Measurements from ENCODE around the gene PLPP7.
"Not testable (repeated sequence)": the region's sequence is repeated elsewhere in the genome, so short reads cannot be mapped to it uniquely, and the experiment has no call there.

Gene PLPP7

DNA sequence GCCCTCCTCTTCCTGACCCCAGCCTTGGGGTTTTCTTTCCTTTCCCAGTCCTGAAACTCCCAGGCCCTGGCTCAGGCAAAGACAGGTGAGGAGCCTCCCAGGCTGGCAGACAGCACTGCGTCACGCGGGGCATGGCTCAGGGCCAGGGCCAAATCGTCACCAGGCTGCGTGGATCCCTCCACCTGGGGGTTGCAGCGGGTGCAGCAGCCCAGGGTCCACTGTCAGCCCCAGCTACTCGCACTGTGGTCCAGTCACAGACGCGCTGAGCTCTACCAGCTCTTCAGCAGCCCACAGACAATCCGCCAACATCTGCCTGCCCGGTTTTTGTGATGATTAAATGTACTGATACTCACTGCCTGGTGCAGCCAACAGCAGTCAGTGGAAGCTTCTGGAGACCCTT is 25.3 kb upstream of the PLPP7 start:
- no peak for DNase-seq (ENCODE audit: low read depth, low spot score)

DNA sequence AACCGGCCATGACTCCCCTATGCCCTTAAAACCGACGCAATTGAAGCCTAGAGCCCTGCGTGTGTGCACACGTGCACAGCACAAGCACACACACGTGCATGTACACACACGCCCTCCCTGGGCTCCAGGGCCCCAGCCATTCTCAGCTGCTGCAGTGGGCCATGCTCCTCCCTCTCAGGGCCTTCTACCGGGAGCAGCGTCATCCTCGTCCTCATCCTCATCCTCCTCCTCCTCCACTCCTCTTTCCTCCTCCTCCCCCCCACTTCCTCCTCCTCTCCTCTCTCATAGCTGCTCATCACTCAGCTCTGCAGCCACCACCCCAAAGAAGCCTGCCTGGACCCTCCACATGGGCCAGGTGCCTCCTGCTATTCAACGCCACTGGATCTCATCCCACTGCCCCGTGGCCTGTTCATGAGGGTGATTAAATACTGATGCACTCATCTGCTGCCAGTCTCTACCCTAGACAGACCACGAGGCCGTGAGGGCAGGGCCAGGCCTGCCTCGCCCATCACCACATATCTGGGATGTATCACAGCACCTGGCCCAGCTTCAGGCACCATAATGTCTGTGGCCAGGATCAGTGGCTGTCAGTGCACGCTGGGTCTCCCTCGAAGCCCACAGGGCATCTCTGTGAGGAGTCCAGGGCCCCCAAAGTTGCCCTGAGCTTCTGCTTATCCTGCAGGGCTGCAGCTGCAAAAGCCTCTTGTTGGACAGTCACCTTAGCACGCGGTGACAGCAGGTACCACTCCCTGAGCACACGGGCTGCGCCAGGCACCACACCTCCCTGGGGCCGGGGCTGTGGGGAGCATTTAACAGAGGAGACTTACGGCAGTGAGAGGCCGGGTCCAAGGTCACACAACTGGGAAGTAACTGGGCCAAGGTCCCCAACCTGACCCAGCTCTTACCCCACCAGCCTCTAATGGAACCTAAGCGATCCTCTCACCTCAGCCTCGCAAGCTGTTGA is 23.0 kb upstream of the PLPP7 start:
- H3K4me3 ChIP-seq (ENCODE audit: low read length), result no peak overlapping the region
- no peak for DNase-seq (ENCODE audit: low read depth, low spot score)

More for the DNA sequence above, 25.3 kb upstream of the PLPP7 start:
- H3K4me3 ChIP-seq (ENCODE audit: low read length), result no peak overlapping the region

DNA sequence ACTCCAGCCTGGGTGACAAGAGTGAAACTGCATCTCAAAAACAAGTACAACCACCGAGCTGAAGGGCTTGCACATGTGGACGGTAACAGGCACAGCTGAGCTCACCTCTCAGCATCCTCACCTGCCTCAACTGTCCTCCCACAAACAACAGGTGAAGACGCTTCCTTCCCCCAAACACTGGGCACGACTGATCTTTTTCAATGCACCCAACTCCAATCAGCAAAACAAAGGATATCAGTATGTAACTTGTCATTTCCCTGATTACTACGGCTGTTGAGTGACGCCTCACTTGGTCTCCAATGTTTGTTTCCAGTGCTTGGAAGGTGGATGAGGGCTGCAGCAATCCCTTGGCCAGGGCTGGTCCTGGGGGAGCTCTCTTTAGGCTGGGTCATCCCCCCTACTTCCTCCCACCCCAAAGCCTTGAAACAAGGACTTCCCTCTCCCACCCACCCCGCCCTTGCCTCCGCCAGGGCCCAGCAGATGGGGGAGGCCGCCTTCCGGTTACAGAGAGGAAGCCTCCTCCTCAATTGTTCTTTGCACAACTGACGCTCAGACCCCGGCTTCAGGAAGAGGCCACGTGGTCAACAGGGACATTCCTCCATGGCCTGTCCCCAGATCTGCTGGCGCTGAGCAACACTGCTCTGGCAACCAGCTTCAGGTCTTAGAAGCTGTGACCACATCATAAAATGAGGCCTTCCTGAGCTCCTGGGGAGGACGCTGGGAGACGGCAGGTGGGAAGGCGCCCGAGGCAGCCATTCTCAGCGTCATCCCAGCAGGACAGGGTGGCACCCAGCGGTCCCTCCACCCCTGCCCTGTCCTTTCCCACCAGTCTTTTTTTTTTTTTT is 19.1 kb upstream of the PLPP7 start:
- peak; percentile 49 for DNase-seq (ENCODE audit: low read depth, low spot score)

DNA sequence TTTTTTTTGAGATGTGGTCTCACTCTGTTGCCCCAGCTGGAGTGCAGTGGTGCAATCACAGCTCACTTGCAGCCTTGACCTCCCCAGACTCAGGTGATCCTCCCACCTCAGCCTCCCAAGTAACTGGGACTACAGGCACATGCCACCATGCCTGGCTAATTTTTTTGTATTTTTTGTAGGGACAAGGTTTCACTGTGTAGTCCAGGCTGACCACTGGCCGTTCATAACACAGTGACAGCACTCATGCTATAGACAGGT is 18.6 kb upstream of the PLPP7 start:
- peak overlapping the region; percentile 40 for H3K4me3 ChIP-seq (ENCODE audit: low read length)
- DNase-seq (ENCODE audit: low read depth, low spot score), result not testable (repeated sequence)

More for the DNA sequence above, 19.1 kb upstream of the PLPP7 start:
- peak overlapping the region; percentile 40 for H3K4me3 ChIP-seq (ENCODE audit: low read length)

DNA sequence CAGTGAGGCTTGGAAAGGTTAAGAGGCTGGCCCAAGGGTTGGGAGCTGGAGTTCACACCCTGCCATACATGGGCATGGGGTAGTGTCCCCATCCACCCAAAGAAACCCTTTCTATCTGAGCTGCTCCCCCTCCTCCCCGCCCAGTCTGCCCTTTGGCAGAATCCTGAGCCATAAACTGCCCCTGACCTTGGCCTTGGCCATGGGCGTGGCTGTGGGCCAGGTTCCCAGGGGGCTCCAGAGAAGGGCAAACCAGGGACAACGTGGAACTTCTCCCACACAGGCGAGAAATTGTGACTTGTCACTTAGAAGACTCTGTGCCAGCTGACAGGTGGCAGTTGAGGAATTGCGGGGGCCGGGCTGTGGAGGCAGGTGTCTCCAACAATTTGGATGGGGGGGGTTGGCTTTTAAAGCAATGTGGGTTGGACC is 18.0 kb upstream of the PLPP7 start:
- no peak for DNase-seq (ENCODE audit: low read depth, low spot score)
- H3K4me3 ChIP-seq (ENCODE audit: low read length), result no peak overlapping the region

DNA sequence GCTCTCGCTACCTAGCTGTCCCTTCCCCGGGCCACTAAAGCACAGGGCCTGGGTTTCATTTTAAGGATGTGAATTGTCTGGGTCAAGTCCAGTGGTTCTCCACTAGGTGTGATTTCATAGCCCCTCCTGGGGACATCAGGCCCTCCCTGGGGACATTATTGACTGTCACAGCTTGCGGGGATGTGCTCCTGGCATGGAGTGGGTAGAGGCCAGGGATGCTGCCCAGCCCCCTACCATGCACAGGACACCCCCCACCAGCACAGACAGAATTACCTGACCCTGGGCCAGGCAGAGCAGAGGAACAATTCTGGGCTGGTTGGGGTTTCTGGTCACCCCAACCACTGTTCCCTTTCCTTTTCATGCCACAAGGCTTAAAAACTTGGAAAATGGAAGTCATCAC is 17.3 kb upstream of the PLPP7 start:
- no peak overlapping the region for H3K4me3 ChIP-seq (ENCODE audit: low read length)
- no peak for DNase-seq (ENCODE audit: low read depth, low spot score)

DNA sequence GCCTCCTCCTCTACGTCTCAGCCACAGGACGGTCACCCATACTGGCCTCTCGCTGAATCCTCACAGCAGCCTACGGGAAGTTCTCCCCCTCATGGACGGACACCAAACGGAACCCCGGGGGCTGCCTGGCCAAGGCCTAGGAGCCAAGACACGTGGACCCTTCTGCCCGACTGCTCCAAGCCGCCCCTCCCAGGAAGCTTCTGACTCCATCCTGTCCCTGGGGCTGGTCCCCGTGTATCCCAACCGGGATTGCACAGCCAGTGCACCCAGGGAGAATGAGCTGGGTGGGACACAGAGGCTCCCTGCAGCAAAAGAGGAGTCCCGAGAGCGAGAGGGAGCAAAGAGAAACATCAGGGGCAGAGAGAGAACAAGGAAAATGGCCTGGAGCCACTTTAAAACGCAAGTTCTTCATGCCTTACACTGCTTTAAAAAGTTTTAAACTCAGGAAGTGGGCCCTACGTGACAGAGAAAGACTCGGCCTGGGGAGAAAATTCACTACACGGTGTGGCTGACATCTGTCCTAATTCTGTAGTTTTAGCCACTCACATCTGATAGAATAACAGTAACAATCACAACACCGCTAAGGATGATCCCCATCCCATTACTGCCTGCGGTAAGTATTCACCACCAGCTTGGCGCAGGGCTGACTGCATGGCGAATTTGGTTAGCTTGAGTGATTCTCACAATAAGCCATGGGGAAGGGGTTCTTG is 16.2 kb upstream of the PLPP7 start:
- no peak overlapping the region for H3K4me3 ChIP-seq (ENCODE audit: low read length)
- no peak for DNase-seq (ENCODE audit: low read depth, low spot score)

DNA sequence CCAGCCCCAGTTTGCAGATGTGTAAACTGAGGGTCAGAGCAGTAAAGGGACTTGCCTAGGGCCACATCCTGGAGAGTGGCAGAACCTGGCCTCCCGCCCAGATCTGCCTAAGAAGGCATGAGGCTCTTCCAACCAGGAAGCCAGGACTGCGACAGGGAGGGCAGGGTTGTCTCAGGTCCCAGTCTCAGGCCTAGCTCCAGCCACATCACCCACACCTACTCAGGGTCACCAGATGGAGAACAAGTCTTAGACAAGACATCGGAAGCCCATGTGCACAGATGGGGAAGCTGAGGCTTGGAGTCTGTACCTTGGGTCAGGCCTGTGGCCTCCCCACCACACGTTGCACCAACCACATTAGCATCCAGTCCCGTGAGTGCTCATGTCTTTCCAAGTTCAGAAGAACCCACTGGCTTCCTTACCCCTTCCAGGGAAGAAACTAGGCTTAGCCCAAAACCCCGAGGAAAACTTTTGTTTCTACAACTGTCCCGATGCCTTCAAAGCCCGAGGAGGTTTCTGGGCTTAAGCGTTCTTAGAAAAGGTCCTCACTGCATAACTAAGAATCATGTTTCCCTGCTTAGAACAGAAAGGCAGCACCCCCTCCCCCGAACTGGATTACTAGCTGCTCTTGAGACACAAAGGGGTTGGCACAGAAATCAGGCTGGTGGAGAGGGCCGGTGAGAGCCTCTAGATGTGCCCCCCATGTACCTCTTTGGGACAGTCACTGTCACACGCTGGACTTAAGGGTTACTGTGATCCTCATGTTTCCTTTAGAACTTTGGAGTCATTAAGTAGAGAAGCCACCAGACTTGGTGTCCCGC is 15.5 kb upstream of the PLPP7 start:
- no peak for DNase-seq (ENCODE audit: low read depth, low spot score)
- H3K4me3 ChIP-seq (ENCODE audit: low read length), result no peak overlapping the region

DNA sequence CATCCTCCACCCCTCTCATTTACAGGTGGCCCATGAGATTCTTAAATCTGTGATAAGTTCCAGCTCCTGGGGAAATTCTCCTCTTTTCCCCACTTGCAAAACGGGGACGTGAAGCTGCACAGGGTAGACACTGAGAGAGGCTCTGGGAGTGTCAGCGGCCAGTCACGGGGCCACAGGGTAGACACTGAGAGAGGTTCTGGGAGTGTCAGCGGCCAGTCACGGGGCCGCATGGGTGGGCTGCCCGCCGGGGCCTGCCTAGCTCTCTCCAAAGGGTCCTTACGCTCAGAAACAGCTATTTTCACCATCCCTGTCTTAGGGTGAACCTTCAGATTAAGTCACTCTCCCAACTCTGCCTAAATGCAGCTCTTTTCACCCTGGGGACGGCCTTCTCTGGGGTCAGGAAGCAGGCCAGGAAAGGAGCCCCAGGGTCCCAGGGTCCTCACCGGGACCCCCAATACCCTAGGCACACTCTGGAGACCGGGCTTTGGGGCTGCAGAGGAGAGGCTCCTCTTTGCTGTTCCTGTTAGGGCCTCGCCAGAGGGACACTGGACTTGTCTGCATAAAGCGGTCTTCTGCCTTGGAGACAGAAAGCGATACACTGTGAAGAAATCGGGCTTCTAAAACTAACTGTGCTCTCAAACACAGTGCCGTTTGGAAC is 14.7 kb upstream of the PLPP7 start:
- no peak for DNase-seq (ENCODE audit: low read depth, low spot score)
- H3K4me3 ChIP-seq (ENCODE audit: low read length), result no peak overlapping the region

DNA sequence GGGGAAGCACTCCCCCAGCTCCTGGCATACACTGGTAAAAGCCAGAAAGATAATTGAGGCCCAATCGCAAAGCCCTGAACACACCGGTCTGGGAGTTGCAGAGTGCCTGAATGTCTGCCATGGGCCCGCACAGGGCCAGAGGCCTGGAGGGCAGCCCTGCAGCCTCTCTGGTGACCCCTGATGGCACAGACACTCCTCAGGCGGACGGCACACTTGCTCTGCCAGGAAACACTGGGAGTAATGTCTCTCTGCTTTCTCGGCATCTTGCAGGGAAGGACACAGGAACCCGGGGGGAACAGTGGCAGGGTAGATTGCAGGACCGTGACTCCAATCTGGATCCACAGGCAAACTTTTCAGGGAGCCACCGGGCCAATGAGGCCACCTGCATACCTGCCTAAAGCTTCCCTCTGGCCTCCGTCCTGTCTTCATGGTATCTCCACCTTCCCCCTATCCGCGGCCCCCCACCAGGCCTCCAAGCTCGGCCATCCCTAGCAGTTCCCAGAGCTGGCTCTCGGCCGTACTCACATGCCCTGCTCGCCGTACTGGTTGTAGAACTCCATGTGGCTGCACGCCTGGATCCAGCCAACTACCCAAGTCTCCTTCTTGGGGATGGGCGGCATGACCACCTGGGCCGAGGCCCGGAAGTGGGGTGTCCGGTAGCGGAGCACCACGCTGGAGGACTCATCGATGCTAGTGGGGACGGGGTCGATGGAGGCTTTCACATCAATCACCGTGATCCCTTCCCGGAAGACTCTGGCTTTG is 14.0 kb upstream of the PLPP7 start:
- no peak for DNase-seq (ENCODE audit: low read depth, low spot score)
- no peak overlapping the region for H3K4me3 ChIP-seq (ENCODE audit: low read length)

DNA sequence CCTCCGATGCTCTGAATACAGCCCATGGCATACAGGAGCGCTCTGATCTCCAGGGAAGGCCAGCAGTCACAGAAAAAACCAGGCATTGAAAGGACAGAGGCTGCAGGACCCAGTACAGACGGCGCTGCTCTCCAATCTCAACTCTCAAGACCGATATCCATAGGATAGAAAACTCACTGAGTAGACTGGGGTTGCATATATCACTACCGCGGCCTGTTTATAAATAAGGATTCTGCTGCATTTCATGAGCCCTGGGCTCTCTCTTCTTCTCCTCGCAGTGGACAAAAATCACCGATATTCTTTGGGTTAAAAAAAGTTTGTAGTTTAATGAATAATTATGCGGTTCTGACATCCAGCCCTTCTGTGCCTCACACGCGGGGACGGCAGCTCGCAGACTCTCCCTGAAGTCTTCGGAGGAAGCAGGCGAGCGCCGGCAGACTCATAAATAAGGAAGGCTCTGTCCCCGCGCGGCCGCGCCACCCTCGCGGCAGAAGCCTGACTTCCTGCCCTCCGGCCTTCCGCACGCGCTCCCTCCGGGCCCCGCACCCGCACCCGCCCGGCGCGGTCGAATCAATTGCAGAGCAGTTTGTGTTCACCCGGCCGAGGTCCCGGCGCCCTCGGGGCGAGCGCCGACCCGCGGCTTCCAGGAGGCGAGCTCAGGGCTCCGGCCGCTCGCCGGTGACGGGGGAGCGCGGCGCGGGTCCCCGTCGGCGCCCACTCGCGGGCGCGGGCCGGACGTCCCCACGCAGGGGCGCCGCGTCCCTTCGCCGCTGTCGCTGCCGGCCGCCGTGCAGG is 13.2 kb upstream of the PLPP7 start, which contains the start of gene FAM78A:
FAM78A (minus strand) TSS at position 417 of the 795 bp plus-strand sequence; CDS start at position 86, 331 bp downstream.
- DNase-seq (ENCODE audit: low read depth, low spot score), result no peak
- peak within 1 kb of the TSS; percentile 50 for H3K4me3 ChIP-seq (ENCODE audit: low read length)

DNA sequence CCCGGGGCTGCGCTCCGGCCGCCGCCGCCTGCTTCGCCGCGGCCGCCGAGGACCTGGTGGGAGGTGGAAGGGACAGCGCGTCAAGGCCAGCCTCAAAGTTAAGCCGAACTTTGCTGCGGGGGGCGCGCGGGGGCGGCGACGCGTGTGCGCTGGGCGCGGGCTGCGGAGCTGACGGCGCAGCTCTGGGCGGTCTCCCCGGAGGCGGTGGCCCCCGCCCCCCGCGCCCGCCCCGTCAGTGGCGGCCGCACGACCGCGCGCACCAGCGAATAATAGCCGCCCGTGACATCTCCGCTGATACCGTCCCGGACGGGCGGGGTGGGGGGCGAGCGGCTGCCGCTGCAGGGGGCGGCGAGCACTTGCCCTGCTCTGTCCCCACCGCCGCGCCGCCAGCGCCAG is 12.6 kb upstream of the PLPP7 start:
- no peak for DNase-seq (ENCODE audit: low read depth, low spot score)

DNA sequence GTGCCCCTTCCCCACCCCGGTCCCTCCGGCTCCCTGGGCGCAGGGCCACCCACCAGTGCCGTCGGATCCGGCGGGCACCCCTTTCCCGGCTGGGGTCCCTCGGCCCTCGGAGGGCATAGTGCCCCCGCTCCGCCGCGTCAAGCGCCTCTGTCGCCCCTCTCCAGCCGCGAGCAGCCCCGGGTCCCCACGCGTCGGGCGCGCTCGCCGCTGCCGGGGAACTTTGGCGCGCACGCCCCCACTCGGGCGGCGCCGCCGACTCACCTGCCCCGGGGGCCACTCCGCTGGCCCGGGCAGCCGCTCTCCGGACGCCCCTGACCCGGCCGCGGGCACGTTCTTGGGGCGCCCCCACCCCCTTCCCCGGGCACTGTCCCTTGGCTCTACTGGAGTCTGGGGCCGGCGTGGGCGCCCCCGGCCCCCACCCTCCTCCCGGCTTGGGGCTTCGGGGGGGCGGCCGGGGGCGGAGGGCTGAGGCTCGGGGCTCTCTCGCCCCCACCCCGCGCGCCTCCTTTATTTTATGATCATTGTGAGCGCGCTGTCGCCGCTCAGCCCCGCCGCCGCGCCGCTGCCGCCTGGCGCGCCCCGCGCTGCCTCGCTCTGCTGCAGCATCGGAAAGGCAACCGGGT is 12.1 kb upstream of the PLPP7 start:
- peak overlapping the region; percentile 50 for H3K4me3 ChIP-seq (ENCODE audit: low read length)
- DNase-seq (ENCODE audit: low read depth, low spot score), result no peak

More for the DNA sequence above, 12.6 kb upstream of the PLPP7 start:
- H3K4me3 ChIP-seq (ENCODE audit: low read length), result peak overlapping the region; percentile 50

DNA sequence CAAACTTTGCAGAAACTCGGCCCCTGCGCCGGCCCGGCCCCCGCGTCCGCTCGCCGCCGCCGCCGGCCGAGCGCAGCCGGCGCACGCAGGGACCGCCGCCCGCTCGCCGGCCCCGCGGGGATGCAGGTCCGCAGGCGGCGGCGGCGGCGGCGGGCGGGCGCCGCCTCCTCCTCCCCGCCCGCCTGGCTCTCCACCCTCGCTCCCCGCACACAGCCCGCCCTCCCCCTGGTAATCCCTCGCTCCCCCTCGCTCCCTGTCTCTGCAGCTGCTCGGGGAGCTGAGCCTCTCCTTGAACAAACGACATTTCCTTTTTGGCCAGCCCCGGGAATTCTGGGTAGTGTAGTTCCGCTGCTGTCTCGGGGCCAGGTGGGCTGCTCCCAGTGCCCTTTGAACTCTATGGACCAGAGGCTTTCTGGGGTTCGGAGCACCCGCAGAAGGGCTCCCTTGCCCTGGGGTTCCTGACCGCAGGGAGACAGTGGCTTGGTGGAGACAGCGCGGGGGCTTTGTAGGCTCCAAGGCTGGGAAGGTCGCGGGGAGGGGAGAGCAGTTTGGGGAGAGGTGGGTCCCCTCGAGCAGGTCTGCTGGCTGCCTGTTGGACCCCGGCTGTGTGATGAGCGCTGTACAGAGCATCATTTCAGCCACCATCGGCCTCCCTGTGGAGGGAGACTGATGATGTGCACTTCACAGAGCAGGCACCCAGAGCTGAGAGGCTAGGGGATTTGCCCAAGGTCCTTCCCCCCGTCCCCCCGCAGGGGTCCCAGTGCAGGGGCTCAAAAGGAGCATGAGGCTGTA is 11.4 kb upstream of the PLPP7 start:
- DNase-seq (ENCODE audit: low read depth, low spot score), result peak; percentile 84
- H3K4me3 ChIP-seq (ENCODE audit: low read length), result peak overlapping the region; percentile 50

DNA sequence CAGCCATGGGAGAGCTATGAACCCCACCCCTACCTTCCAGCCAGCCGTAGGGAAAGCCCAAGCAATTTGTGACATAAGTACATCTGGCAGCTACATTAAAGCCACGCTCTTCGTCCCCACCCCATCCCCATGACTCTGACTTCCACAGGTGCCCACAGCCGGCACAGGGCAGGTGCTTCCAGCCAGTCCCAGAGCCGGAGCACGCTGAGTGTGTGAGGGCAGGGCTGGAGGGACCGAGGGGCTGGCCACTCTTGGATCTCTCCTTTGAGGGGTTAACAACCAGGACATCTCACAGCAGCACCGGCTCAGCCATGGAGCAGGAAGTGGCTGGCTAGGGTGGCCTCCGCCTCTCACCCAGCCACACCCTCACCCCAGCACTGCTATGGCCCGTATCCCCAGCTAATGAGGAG is 10.8 kb upstream of the PLPP7 start:
- no peak overlapping the region for H3K4me3 ChIP-seq (ENCODE audit: low read length)
- no peak for DNase-seq (ENCODE audit: low read depth, low spot score)
